Smooth muscle cell (in vitro differentiated cells): ENCODE results near the gene GLRA1. TPM values are rescaled to one million over a fixed set of nuclear protein-coding genes. Genes with fewer than 3 reads are reported as not detected.

Source experiments
- DNase-seq: peaks from one replicate; lab custom pipeline; 2025; ENCODE audit not compliant: unreplicated experiment; lab: John Stamatoyannopoulos, UW
- H2AFZ ChIP-seq: fragments of 200-600 bp; sonication (generic); 2 replicates; pipeline ENCODE4 v1.6.0; 2016; ENCODE audit warnings: antibody characterized with exemption, low read depth, mild to moderate bottlenecking
- H3F3A ChIP-seq: fragments of 200-600 bp; sonication (generic); 2 replicates; pipeline ENCODE4 v1.6.0; 2017; ENCODE audit warnings: antibody characterized with exemption, low read depth
- H3K27ac ChIP-seq: fragments of 200-600 bp; sonication (generic); 2 replicates; pipeline ENCODE4 v1.5.1; 2016; ENCODE audit warnings: low read depth, mild to moderate bottlenecking
- H3K27me3 ChIP-seq: fragments of 200-600 bp; sonication (generic); 2 replicates; pipeline ENCODE4 v1.6.1; 2016; ENCODE audit warnings: low read depth, mild to moderate bottlenecking
- H3K36me3 ChIP-seq: fragments of 200-600 bp; sonication (generic); 2 replicates; pipeline ENCODE4 v1.5.1; 2016; ENCODE audit warnings: low read depth
- H3K4me1 ChIP-seq: fragments of 200-600 bp; sonication (generic); 2 replicates; pipeline ENCODE4 v1.5.1; 2016; ENCODE audit warnings: low read depth
- H3K4me2 ChIP-seq: fragments of 200-600 bp; sonication (generic); 2 replicates; pipeline ENCODE4 v1.6.0; 2016; ENCODE audit warnings: mild to moderate bottlenecking
- H3K4me3 ChIP-seq: fragments of 200-600 bp; sonication (generic); 2 replicates; pipeline ENCODE4 v1.5.1; 2016; ENCODE audit warnings: mild to moderate bottlenecking
- H3K79me2 ChIP-seq: fragments of 200-600 bp; sonication (generic); 2 replicates; pipeline ENCODE4 v1.6.0; 2016; ENCODE audit warnings: low read depth, mild to moderate bottlenecking
- H3K9ac ChIP-seq: fragments of 200-600 bp; sonication (generic); 2 replicates; pipeline ENCODE4 v1.6.0; 2016; ENCODE audit warnings: low read depth
- H3K9me3 ChIP-seq: fragments of 200-600 bp; sonication (generic); replicated peaks from 2 replicates; pipeline ENCODE4 v1.5.1; 2016; ENCODE audit warnings: low read depth
- H4K20me1 ChIP-seq: fragments of 200-600 bp; sonication (generic); 2 replicates; pipeline ENCODE4 v1.6.0; 2016; ENCODE audit warnings: low read depth
- WGBS: methylation state at CpG from one replicate; pipeline ENCODE4 v1.1.7; 2016; ENCODE audit warnings: low lambda C conversion rate; 5-methylcytosine and 5-hydroxymethylcytosine counted together
- polyA plus RNA-seq: library from polyadenylated mRNA; unstranded; fragments of >200 nt; fragmentation: Nextera tagmentation; extraction: Ambion mirVana; gene quantifications from 2 replicates; pipeline ENCODE4 v1.2.1, GENCODE V29; 2016
- total RNA-seq: library from RNA; depleted of rRNA; stranded (reverse); fragments of >200 nt; gene quantifications from 2 replicates; pipeline ENCODE4 v1.2.3, GENCODE V29; 2014
- TF ChIP-seq, protein P1 (sequence below): fragments of 200-600 bp; sonication (generic); IDR thresholded peaks from 2 replicates; pipeline ENCODE4 v1.5.1; 2017; ENCODE audit warnings: borderline replicate concordance, mild to moderate bottlenecking, antibody characterized with exemption; ENCODE audit not compliant: insufficient read depth, poor library complexity, severe bottlenecking

Gene GLRA1
- total and polyA plus RNA-seq, 2 experiments from 2014 or later, result not detected

DNA sequence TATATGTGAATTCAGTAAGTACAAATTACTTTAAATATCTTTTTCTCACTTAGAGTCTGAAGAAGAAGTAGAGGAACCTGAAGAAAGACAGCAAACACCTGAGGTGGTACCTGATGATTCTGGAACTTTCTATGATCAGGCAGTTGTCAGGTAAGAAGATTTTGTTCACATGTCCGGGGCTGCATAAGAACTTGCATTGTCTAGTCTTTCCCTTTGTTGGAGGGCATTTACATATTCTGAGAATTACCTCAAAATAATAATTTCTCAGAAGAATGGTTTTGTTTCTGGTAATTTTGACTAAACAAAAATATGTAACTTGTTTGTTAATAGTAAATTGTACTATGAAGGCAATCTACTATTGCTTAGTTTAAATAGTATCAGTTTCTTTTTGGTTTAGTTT, 129.2 kb downstream of the GLRA1 start:
- Histone ChIP-seq H3K9ac (no peak overlapping the region), H3K9me3 (no peaks in the 10 kb centered on the region), H4K20me1 (peaks cover 97% of the 10 kb centered on the region), H3K79me2 (peaks cover 87% of the 10 kb centered on the region), H3K27ac (no peak overlapping the region), H3F3A (peaks cover 10% of the 10 kb centered on the region), H3K36me3 (peaks cover 57% of the 10 kb centered on the region), H3K4me3 (no peak overlapping the region), H3K4me1 (no peaks in the 10 kb centered on the region), H2AFZ (no peak overlapping the region), H3K27me3 (no peaks in the 10 kb centered on the region), H3K4me2 (no peak overlapping the region)
- no peak for DNase-seq
- TF ChIP-seq, protein P1, sequence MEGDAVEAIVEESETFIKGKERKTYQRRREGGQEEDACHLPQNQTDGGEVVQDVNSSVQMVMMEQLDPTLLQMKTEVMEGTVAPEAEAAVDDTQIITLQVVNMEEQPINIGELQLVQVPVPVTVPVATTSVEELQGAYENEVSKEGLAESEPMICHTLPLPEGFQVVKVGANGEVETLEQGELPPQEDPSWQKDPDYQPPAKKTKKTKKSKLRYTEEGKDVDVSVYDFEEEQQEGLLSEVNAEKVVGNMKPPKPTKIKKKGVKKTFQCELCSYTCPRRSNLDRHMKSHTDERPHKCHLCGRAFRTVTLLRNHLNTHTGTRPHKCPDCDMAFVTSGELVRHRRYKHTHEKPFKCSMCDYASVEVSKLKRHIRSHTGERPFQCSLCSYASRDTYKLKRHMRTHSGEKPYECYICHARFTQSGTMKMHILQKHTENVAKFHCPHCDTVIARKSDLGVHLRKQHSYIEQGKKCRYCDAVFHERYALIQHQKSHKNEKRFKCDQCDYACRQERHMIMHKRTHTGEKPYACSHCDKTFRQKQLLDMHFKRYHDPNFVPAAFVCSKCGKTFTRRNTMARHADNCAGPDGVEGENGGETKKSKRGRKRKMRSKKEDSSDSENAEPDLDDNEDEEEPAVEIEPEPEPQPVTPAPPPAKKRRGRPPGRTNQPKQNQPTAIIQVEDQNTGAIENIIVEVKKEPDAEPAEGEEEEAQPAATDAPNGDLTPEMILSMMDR, result no peak
- WGBS, result 100% methylated on average over 1 of the region's 1 CpG

DNA sequence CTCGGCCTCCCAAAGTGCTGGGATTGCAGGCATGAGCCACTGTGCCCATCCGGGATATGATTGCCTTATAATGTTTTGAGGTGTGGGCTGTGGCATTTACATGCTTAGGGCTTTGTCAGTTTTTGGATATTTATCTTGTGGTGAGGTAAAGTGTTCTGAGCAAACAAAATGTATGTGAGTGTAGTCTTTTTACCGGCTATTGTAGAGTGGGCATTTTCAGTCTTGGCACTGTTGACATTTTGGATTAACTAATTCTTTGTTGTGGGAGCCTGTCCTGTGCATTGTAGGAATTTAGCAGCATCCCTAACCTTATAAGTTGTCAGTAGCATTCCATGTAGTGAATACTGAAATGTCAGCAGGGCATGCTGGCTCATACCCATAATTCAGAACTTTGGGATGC, 131.3 kb downstream of the GLRA1 start:
- WGBS, result 100% methylated on average over 3 of the region's 3 CpGs
- no peaks in the 10 kb centered on the region for H3K4me1 ChIP-seq
- TF ChIP-seq, protein P1, result no peak
- H3K27me3 ChIP-seq, result no peaks in the 10 kb centered on the region
- no peak overlapping the region for H3K4me2 ChIP-seq
- H3K4me3 ChIP-seq, result no peak overlapping the region
- DNase-seq, result no peak
- no peak overlapping the region for H2AFZ ChIP-seq
- H3K27ac ChIP-seq, result no peak overlapping the region
- H3K79me2 ChIP-seq, result peaks cover 99% of the 10 kb centered on the region
- H3K9me3 ChIP-seq, result no peaks in the 10 kb centered on the region
- H3K36me3 ChIP-seq, result peaks cover 59% of the 10 kb centered on the region
- H4K20me1 ChIP-seq, result peaks cover 98% of the 10 kb centered on the region
- H3F3A ChIP-seq, result peaks cover 10% of the 10 kb centered on the region
- H3K9ac ChIP-seq, result no peak overlapping the region

DNA sequence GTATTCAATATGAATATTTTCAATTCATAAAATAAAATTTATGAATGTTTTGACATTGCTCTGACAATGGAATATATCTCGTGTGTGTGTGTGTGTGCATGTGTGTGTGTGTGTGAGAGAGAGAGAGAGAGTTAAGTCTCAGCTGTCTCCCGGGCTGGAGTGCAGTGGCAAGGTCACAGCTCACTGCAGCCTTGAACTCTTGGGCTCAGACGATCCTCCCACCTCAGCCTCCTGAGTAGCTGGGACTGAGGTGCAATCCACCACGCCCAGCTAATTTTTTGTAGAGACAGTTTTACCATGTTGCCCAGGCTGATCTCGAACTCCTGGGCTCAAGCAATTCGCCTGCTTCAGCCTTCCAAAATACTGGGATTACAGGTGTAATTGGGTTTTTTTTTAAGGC, 136.8 kb downstream of the GLRA1 start:
- WGBS, result 94% methylated on average over 6 of the region's 6 CpGs
- no peak for DNase-seq
- Histone ChIP-seq H3F3A (no peaks in the 10 kb centered on the region), H3K4me2 (no peak overlapping the region), H3K4me3 (no peak overlapping the region), H3K27me3 (no peaks in the 10 kb centered on the region), H3K79me2 (peaks cover 100% of the 10 kb centered on the region), H3K9ac (no peak overlapping the region), H2AFZ (no peak overlapping the region), H3K9me3 (no peaks in the 10 kb centered on the region), H3K27ac (no peak overlapping the region), H3K4me1 (peaks cover 3% of the 10 kb centered on the region), H3K36me3 (peaks cover 30% of the 10 kb centered on the region), H4K20me1 (peaks cover 100% of the 10 kb centered on the region)
- TF ChIP-seq, protein P1, result no peak

DNA sequence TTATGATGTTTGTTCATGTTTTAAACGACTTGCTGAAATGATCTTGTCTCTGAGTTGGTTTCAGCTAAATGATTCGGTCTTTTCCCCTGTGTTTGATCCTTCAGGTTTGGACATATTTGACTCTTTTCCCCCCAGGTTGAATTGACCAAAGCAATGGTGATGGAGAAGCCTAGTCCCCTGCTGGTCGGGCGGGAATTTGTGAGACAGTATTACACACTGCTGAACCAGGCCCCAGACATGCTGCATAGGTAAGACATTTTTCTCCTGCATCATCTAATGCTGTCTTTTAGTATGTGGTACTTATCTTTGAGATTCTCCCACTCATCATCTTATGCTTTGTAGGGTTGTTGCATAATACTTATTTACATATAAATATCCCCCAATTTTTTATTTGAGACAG, 138.2 kb downstream of the GLRA1 start:
- Histone ChIP-seq H3K4me2 (no peak overlapping the region), H3K9me3 (no peaks in the 10 kb centered on the region), H3K79me2 (peaks cover 100% of the 10 kb centered on the region), H3K4me1 (peaks cover 3% of the 10 kb centered on the region), H3F3A (no peaks in the 10 kb centered on the region), H3K27me3 (no peaks in the 10 kb centered on the region), H3K36me3 (peaks cover 17% of the 10 kb centered on the region), H3K9ac (no peak overlapping the region), H2AFZ (no peak overlapping the region), H4K20me1 (peaks cover 100% of the 10 kb centered on the region), H3K4me3 (no peak overlapping the region), H3K27ac (no peak overlapping the region)
- TF ChIP-seq, protein P1, result no peak
- DNase-seq, result no peak
- WGBS, result 93% methylated on average over 4 of the region's 4 CpGs
